Muscle layer of duodenum (tissue), 2 donors: ENCODE results near the gene AFG3L2.
"Not testable (repeated sequence)": the region's sequence is repeated elsewhere in the genome, so short reads cannot be mapped to it uniquely, and the experiment has no call there.

Experiments
- H3K27ac ChIP-seq: one replicate; pipeline ENCODE4 v1.7.0; 2013; ENCODE audit warnings: mild to moderate bottlenecking, low read length
- H3K27me3 ChIP-seq: one replicate; pipeline ENCODE4 v1.7.0; 2013; ENCODE audit warnings: low read depth, mild to moderate bottlenecking, control low read depth, low read length
- H3K36me3 ChIP-seq, 2 donors: one replicate each; pipeline ENCODE4 v1.7.0; 2013; ENCODE audit warnings: low read length in 2 of 2, control low read depth in 1 of 2, mild to moderate bottlenecking in 1 of 2; ENCODE audit not compliant: insufficient read depth in 2 of 2, control insufficient read depth in 1 of 2
- H3K4me1 ChIP-seq, 2 donors: one replicate each; pipeline ENCODE4 v1.7.0; 2013; ENCODE audit warnings: low read length in 2 of 2, mild to moderate bottlenecking in 2 of 2, control low read depth in 1 of 2, moderate library complexity in 1 of 2; ENCODE audit not compliant: insufficient read depth in 2 of 2, control insufficient read depth in 1 of 2
- H3K4me3 ChIP-seq, 2 donors: one replicate each; pipeline ENCODE4 v1.7.0; 2013; ENCODE audit warnings: low read length in 2 of 2, low read depth in 1 of 2, mild to moderate bottlenecking in 1 of 2
- H3K9me3 ChIP-seq, 2 donors: one replicate each; pipeline ENCODE4 v1.7.0; 2013; ENCODE audit warnings: low read length in 2 of 2, control low read depth in 1 of 2, mild to moderate bottlenecking in 1 of 2; ENCODE audit not compliant: control insufficient read depth in 1 of 2
- donor health status: healthy.

AFG3L2 gene

DNA sequence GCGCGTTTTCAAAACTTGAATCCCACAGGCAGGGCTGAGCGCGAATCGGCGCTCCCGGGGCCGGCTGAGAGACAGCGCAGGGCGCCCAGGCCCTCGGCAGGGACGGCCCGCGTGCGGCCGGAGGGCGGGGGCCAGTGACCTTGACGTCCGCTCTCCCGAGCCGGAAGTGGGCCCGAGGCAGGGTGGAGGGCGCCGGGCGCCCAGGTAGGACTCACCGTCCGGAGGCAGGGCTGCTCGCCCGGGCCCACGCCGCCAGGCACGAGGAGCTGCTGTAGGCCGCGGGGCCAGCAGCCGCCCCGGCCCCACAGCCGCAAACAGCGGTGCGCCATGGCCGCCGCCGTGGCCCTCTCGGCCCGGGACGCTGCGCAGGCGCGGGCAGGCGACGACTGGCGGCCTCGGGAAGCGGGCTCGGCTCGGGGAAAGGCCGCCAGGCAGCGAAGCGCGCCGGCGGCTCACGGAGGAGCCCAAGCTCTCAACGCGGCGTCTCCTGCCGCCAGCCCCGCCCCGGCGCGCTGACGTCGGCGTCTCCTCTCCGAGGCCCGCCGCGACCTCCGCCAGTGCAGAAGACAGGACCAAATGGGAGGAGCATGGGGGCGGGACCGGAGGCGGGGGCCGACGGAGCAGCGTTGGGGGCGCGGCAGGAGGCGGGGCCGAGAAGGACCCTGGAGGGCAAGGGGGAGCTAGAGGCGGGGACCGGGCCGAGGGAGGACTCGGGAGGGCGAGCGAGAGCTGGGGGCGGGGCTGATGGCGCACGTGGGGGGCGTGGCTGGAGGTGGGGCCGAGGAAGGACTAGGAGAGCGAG, at the start of gene AFG3L2:
Gene AFG3L2, minus strand, starts transcription at position 474 of the 802 bp plus-strand sequence. Its CDS starts 145 bp downstream, at position 329.
- Histone ChIP-seq H3K27me3 (no peaks in the 10 kb centered on the region), H3K27ac (peak within 1 kb of the TSS; percentile 97), H3K4me3 (peak within 1 kb of the TSS; percentile 84 to 91), H3K36me3 (peaks cover 0 to 4% of the 10 kb centered on the region in 2 donors), H3K9me3 (no peaks in the 10 kb centered on the region), H3K4me1 (peaks cover 10 to 33% of the 10 kb centered on the region in 2 donors)

DNA sequence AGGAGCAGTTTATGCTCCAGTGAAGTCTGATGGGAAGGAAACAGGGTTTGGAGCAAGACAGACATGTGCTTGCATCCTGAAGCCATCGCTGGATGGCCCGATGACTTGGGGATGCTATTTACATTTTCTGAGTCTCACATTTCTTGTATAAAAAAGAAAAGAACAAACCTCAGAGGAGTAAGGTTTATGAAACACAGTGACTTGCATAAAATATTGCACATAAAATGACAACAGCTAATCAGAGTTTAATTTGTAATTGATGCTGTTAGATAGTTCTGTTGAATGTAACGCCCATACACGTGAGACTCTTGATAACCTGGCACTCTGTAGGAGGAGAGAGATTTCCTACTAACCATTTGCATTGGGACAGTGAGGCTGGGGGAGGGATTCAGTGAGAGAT, 47.2 kb upstream of the AFG3L2 start:
- Histone ChIP-seq H3K9me3 (no peaks in the 10 kb centered on the region), H3K27ac (no peak overlapping the region), H3K27me3 (no peaks in the 10 kb centered on the region), H3K4me1 (no peaks in the 10 kb centered on the region), H3K4me3 (no peak overlapping the region), H3K36me3 (peaks cover 0 to 14% of the 10 kb centered on the region in 2 donors)

DNA sequence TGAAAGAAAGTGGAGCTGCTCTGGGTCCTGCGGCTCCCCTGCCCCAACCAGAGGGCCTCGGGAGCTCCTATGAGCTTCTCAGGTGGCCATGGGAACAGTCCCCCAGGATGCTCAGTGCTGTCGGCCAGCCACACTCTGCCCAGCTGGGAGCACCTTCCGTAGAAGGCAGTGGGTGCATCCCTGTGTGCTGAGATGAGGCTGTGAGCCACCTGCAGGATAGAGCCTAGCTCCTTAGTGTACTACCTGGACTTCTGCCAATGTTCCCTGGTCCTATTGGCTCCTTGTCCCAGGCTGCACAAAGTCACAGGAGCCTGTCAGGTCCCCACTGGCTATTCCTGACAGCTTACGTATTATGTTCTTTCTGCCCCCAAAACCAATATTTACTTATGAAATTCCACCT, 46.8 kb upstream of the AFG3L2 start:
- H3K27ac ChIP-seq = no peak overlapping the region
- peaks cover 0 to 14% of the 10 kb centered on the region in 2 donors for H3K36me3 ChIP-seq
- no peak overlapping the region for H3K4me3 ChIP-seq
- H3K27me3 ChIP-seq = no peaks in the 10 kb centered on the region
- H3K4me1 ChIP-seq = no peaks in the 10 kb centered on the region
- H3K9me3 ChIP-seq = no peaks in the 10 kb centered on the region

DNA sequence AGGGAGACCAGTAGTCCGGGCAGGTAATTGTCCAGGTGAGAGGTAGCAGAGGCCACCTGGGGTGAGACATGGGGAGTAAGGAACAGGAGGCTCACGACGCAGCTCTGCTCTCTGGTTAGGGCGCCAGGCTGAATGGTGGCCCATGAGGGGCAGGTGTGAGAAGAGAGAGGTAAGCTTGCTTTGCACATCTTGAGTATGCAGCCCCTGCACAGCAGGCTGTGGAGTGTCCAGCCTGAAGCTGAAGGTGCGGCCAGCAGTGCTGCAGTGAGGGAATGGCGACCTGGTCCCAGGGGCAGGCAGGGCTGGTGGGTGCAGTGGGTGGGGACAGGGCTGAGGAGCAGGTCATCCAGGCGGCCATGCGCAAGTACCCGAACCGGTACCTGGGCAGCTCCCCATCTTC, 46.4 kb upstream of the AFG3L2 start:
- Histone ChIP-seq H3K9me3 (no peaks in the 10 kb centered on the region), H3K27me3 (no peaks in the 10 kb centered on the region)

DNA sequence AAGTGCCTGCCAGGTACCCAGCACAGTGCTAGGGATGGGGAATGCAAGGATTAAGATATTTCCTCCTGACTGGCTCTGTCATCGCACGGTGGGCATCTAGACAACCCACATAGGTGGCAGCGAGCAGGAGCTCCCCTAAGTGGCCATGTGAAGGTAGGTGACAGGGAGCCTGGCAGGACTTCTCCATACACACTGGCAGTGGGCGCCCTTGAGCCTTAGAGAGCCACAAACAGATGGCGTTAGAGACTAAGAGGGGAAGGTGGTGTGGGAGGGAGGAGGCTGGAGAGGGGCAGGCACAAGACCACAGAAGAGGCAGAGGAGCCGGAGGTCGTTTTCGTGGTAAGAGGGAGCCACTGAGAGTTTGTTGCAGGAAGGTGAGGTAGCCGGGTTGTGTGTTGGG, 45.9 kb upstream of the AFG3L2 start:
- Histone ChIP-seq H3K4me3 (no peak overlapping the region), H3K36me3 (peaks cover 0 to 13% of the 10 kb centered on the region in 2 donors), H3K27me3 (no peaks in the 10 kb centered on the region), H3K4me1 (no peaks in the 10 kb centered on the region), H3K27ac (no peak overlapping the region), H3K9me3 (no peaks in the 10 kb centered on the region)

More for the DNA sequence above, 46.4 kb upstream of the AFG3L2 start:
- Histone ChIP-seq H3K4me1 (no peaks in the 10 kb centered on the region), H3K27ac (no peak overlapping the region), H3K36me3 (peaks cover 0 to 14% of the 10 kb centered on the region in 2 donors), H3K4me3 (no peak overlapping the region)

DNA sequence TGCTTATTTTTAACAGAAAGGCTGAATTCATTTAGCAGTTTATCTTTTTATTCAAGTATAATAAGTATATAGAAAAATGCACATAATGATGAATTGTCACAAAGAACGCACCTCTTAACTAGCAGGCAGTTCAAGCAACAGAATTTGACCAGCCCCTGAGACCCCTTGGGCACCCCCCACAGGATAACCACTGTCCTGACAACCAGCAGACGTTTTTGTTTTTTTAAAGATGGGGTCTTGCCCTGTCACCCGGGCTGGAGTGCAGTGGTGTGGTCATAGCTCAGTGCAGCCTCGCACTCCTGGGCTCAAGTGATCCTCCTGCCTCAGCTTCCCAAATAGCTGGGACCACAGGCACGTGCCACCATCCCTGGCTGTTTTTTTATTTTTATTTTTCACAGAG, 44.7 kb upstream of the AFG3L2 start:
- H3K9me3 ChIP-seq = no peaks in the 10 kb centered on the region
- H3K27me3 ChIP-seq = no peaks in the 10 kb centered on the region
- H3K4me1 ChIP-seq = no peaks in the 10 kb centered on the region
- H3K4me3 ChIP-seq = no peak overlapping the region
- H3K27ac ChIP-seq = no peak overlapping the region
- H3K36me3 ChIP-seq = peaks cover 0 to 2% of the 10 kb centered on the region in 2 donors

DNA sequence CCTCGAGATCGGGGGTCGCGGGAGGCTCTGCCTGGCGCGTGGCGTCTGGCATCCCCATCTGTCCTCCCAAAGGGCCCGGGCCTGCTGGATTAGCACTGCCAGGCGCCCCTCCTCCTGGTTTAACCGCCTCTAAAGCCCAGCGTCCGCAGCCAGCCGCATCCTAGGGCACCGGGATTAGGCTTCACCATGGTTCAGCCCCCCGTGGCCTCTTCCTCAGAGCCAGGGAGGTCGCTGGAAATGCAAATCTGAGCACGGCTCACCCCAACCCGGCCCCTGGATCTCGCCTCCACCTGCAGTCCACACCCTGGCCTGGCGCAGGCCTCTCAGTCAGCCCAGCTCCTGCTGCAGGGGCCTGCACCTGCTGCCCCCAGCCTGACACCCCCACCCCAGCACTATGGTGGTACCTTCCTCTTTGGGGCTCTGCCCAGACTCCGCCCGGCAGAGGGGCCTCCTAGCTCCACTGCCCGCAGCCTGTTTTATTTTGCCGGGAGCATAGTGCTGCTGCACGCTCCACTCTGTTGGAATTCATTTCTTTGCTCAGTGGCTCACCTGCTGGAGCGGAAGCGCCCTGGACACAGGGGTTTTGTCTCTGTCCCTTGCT, 43.9 kb upstream of the AFG3L2 start:
- H3K4me3 ChIP-seq = peak overlapping the region in 1 of 2 donors; percentile 38
- no peaks in the 10 kb centered on the region for H3K9me3 ChIP-seq
- H3K4me1 ChIP-seq = no peaks in the 10 kb centered on the region
- no peaks in the 10 kb centered on the region for H3K36me3 ChIP-seq
- H3K27ac ChIP-seq = no peak overlapping the region
- no peaks in the 10 kb centered on the region for H3K27me3 ChIP-seq

DNA sequence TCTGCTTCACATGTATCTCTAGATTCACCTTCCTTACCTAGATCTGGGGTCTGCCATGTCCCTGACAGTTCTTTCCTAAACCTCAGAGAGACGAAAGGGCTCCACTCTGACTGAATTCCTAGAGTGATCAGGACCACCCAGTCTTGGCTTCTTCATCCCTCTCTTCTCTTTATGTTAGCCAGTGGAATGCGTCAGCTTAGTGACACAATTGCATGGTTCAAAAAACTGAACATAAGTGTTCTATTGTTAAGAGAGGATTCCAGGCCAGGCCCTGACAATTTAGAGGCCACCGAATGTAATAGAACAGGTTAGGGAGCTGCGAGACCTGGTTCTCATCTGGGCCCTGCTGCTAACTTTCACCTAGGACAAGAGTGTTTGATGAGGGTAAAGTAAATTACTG, 40.7 kb upstream of the AFG3L2 start:
- H3K4me3 ChIP-seq = no peak overlapping the region
- H3K9me3 ChIP-seq = no peaks in the 10 kb centered on the region
- no peaks in the 10 kb centered on the region for H3K27me3 ChIP-seq
- H3K36me3 ChIP-seq = no peaks in the 10 kb centered on the region
- no peak overlapping the region for H3K27ac ChIP-seq
- H3K4me1 ChIP-seq = no peaks in the 10 kb centered on the region

DNA sequence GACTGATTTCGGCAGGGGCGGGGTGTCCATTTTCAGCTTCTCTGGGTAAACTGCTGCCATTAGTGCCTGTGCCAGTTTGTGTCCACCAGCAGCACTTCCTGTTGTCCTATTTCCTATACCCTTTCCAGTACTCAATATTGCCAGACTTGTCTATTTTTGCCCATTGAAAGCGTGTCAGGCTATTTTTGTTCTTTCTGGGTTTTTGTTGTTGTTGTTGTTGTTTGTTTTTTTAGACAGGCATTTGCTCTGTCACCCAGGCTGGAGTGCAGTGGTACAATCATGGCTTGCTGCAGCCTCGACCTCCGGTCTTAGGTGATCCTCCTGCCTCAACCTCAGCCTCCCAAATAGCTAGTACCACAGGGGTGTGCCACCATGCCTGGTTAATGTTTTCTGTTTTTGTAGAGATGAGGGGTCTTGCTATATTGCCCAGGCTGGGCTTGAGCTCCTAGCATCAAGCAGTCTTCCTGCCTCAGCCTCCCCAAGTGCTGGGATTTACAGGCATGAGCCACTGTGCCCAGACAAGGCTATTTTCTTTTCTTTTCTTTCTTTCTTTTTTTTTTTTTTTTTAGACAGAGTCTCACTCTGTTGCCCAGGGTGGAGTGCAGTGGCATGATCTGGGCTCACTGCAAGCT, 39.2 kb upstream of the AFG3L2 start:
- Histone ChIP-seq H3K27me3 (no peaks in the 10 kb centered on the region), H3K4me3 (no peak overlapping the region), H3K36me3 (no peaks in the 10 kb centered on the region), H3K27ac (peak overlapping the region; percentile 39), H3K4me1 (no peaks in the 10 kb centered on the region), H3K9me3 (no peaks in the 10 kb centered on the region)

DNA sequence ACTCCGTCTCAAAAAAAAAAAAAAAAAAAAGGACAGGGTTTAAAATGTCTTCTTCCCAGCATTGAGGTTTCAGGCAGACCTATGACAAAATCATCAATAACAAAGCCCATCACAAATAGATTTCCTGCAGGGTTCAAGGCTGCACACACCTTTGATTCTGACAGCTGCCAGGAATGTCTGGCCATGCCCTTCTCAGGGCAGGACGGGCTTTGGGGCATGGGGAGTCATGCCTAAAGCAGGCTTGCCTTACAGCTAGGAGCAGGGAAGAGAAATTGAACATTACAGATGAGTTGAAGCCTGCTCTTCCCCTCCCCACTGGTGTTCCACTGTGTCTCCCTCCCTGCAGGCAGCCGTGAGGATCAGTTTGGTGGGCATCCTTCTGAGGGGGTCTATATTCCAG, 34.4 kb upstream of the AFG3L2 start:
- Histone ChIP-seq H3K9me3 (no peaks in the 10 kb centered on the region), H3K27ac (no peak overlapping the region), H3K4me3 (no peak overlapping the region), H3K27me3 (no peaks in the 10 kb centered on the region), H3K36me3 (no peaks in the 10 kb centered on the region), H3K4me1 (peaks cover 0 to 14% of the 10 kb centered on the region in 2 donors)

DNA sequence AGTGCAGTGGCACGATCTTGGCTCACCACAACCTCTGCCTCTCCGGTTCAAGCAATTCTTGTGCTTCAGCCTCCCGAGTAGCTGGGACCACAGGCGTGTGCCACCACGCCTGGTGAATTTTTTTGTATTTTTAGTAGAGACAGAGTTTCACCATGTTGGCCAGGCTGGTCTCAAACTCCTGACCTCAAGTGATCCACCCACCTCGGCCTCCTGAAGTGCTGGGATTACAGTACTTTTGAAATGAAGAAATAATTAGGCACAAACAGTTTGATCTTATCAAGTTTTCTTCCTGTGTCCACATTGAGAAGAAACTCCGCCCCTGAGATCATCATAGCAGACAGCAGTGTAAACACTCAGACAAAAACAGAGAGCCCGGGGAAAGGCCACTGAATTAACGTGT, 33.7 kb upstream of the AFG3L2 start:
- peaks cover 0 to 14% of the 10 kb centered on the region in 2 donors for H3K4me1 ChIP-seq
- not testable (repeated sequence) for H3K4me3 ChIP-seq, H3K9me3 ChIP-seq, H3K27me3 ChIP-seq, H3K36me3 ChIP-seq, H3K27ac ChIP-seq
